Measurements from ENCODE around the gene FAP. TPM values are rescaled to one million over a fixed set of nuclear protein-coding genes. Genes with fewer than 3 reads are reported as not detected.

Gene FAP
- total RNA-seq, 4 donors from 2014 or later = 2.1 to 16.7 (median 8.9) TPM

GRCh38 chr2:162172802-162173370 lies 70.4 kb downstream of the FAP start:
- DNase-seq = no peak
- H3K27ac ChIP-seq = no peak overlapping the region
- no peaks in the 10 kb centered on the region for H3K36me3 ChIP-seq
- no peak for TF ChIP-seq POLR2A (IDR thresholded peaks at IDR 0.05)
- TF ChIP-seq, protein P1, sequence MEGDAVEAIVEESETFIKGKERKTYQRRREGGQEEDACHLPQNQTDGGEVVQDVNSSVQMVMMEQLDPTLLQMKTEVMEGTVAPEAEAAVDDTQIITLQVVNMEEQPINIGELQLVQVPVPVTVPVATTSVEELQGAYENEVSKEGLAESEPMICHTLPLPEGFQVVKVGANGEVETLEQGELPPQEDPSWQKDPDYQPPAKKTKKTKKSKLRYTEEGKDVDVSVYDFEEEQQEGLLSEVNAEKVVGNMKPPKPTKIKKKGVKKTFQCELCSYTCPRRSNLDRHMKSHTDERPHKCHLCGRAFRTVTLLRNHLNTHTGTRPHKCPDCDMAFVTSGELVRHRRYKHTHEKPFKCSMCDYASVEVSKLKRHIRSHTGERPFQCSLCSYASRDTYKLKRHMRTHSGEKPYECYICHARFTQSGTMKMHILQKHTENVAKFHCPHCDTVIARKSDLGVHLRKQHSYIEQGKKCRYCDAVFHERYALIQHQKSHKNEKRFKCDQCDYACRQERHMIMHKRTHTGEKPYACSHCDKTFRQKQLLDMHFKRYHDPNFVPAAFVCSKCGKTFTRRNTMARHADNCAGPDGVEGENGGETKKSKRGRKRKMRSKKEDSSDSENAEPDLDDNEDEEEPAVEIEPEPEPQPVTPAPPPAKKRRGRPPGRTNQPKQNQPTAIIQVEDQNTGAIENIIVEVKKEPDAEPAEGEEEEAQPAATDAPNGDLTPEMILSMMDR (IDR thresholded peaks at IDR 0.05) = no peak
- intact Hi-C loops (cut with DNase I) = no loop called here
- no peaks in the 10 kb centered on the region for H3K4me1 ChIP-seq
- no peaks in the 10 kb centered on the region for H3K27me3 ChIP-seq
- WGBS, 2 donors = 84 to 88% methylated on average over 1 of the region's 1 CpG
- H3K4me3 ChIP-seq (replicated peaks in 1 of 3) = no peak overlapping the region
- no peaks in the 10 kb centered on the region for H3K9me3 ChIP-seq

GRCh38 chr2:162166745-162167144 lies 76.5 kb downstream of the FAP start:
- H3K36me3 ChIP-seq = no peaks in the 10 kb centered on the region
- DNase-seq = no peak
- H3K4me3 ChIP-seq (replicated peaks in 1 of 3) = no peak overlapping the region
- no peak overlapping the region for H3K27ac ChIP-seq
- no peaks in the 10 kb centered on the region for H3K9me3 ChIP-seq
- intact Hi-C loops (cut with DNase I) = no loop called here
- H3K4me1 ChIP-seq = no peaks in the 10 kb centered on the region
- 89 to 91% methylated on average over 4 of the region's 4 CpGs for whole genome bisulfite sequencing, 2 donors
- H3K27me3 ChIP-seq = no peaks in the 10 kb centered on the region
- no peak for TF ChIP-seq POLR2A (IDR thresholded peaks at IDR 0.05)
- TF ChIP-seq, protein P1 (IDR thresholded peaks at IDR 0.05) = no peak

DNA sequence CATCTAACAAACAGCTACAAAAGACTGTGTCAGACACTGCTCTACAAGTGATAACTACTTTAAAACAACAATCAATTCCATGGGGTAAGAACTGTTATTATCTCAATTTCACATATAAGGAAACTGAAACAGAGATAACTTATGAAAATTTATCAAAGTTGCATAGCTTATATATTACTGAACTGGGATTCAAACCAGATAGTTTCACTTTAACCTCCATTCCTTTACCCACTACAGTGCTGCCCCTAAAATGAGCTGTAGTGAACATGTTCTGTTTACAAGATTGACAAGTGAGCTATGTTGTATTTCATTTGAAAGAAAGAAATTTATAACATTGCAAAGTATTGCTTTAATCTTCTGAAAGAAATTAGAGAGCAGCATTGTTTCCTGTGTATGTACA lies 77.1 kb downstream of the FAP start:
- H3K27ac ChIP-seq = no peak overlapping the region
- DNase-seq = no peak
- H3K27me3 ChIP-seq = no peaks in the 10 kb centered on the region
- H3K4me1 ChIP-seq = no peaks in the 10 kb centered on the region
- H3K36me3 ChIP-seq = no peaks in the 10 kb centered on the region
- H3K4me3 ChIP-seq (replicated peaks in 1 of 3) = no peak overlapping the region
- no peak for TF ChIP-seq POLR2A (IDR thresholded peaks at IDR 0.05)
- TF ChIP-seq, protein P1 (IDR thresholded peaks at IDR 0.05) = no peak
- no peaks in the 10 kb centered on the region for H3K9me3 ChIP-seq
- intact Hi-C loops (cut with DNase I) = no loop called here

- WGBS, 2 donors = 57 to 72% methylated on average over 2 of the region's 2 CpGs
- no peak overlapping the region for H3K27ac ChIP-seq
- intact Hi-C loops (cut with DNase I) = no loop called here
Measured at GRCh38 chr2:162164802-162165201, 78.4 kb downstream of the FAP start.

GRCh38 chr2:162159446-162159845 lies 83.8 kb downstream of the FAP start:
- DNase-seq = no peak
- H3K9me3 ChIP-seq = no peaks in the 10 kb centered on the region
- TF ChIP-seq, protein P1 (IDR thresholded peaks at IDR 0.05) = no peak
- no peak for TF ChIP-seq POLR2A (IDR thresholded peaks at IDR 0.05)
- 80 to 82% methylated on average over 6 of the region's 6 CpGs for WGBS, 2 donors
- intact Hi-C loops (cut with DNase I) = no loop called here
- no peaks in the 10 kb centered on the region for H3K36me3 ChIP-seq
- H3K27me3 ChIP-seq = no peaks in the 10 kb centered on the region
- H3K27ac ChIP-seq = no peak overlapping the region
- H3K4me3 ChIP-seq (replicated peaks in 1 of 3) = no peak overlapping the region
- H3K4me1 ChIP-seq = no peaks in the 10 kb centered on the region

More at GRCh38 chr2:162164802-162165201, 78.4 kb downstream of the FAP start:
- DNase-seq = no peak
- Histone ChIP-seq H3K4me3 (replicated peaks in 1 of 3) (no peak overlapping the region), H3K9me3 (no peaks in the 10 kb centered on the region), H3K27me3 (no peaks in the 10 kb centered on the region), H3K4me1 (no peaks in the 10 kb centered on the region), H3K36me3 (no peaks in the 10 kb centered on the region)
- no peak for TF ChIP-seq POLR2A (IDR thresholded peaks at IDR 0.05)
- TF ChIP-seq, protein P1 (IDR thresholded peaks at IDR 0.05) = no peak

All from thyroid gland (tissue), 4 donors.